Vagina (tissue), 2 donors: ENCODE measurements around the gene ARMC6. TPM values are rescaled to one million over a fixed set of nuclear protein-coding genes. Genes with fewer than 3 reads are reported as not detected.

ENCODE experiments used
- DNase-seq, 2 donors: peaks; one replicate each; pipeline ENCODE4 v3.0.0-alpha.2; 2017; ENCODE audit errors: extremely low spot score in 2 of 2
- H3K27ac ChIP-seq: fragments of 200-600 bp; sonication (generic); one replicate; pipeline ENCODE4 v1.5.1; 2019
- H3K27me3 ChIP-seq: fragments of 200-600 bp; sonication (generic); one replicate; pipeline ENCODE4 v1.5.1; 2019
- H3K36me3 ChIP-seq, 2 donors: fragments of 200-600 bp; sonication (generic); one replicate each; pipeline ENCODE4 v1.5.1; 2017 to 2019
- H3K4me1 ChIP-seq: fragments of 200-600 bp; sonication (generic); one replicate; pipeline ENCODE4 v1.5.1; 2019
- H3K4me3 ChIP-seq, 2 donors: fragments of 200-600 bp; sonication (generic); 1 replicate in 1 of 2; 2 replicates in 1 of 2; pipeline ENCODE4 v1.5.1; 2016 to 2019
- H3K9me3 ChIP-seq: fragments of 200-600 bp; sonication (generic); one replicate; pipeline ENCODE4 v1.5.1; 2019
- CTCF ChIP-seq, 3 experiments: fragments of 450-650 bp in 2 of 3; fragments of 200-600 bp in 1 of 3; sonication (generic) in 1 of 3; IDR thresholded peaks; one replicate each; pipeline ENCODE4 v1.5.1; 2017 to 2019; ENCODE audit warnings: antibody characterized with exemption in 3 of 3, mild to moderate bottlenecking in 2 of 3, moderate library complexity in 2 of 3
- POLR2A ChIP-seq, 2 donors: fragments of 450-650 bp; IDR thresholded peaks; one replicate each; pipeline ENCODE4 v1.6.1; 2017; ENCODE audit warnings: antibody characterized with exemption in 2 of 2, mild to moderate bottlenecking in 2 of 2, moderate library complexity in 2 of 2
- POLR2AphosphoS5 ChIP-seq, 2 donors: sonication (generic); formaldehyde crosslinking; IDR thresholded peaks; one replicate each; pipeline ENCODE4 v1.9.0; 2017; ENCODE audit warnings: antibody characterized with exemption in 2 of 2, mild to moderate bottlenecking in 2 of 2, low read depth in 1 of 2; ENCODE audit not compliant: insufficient read depth in 1 of 2
- intact Hi-C: fragments of 100-400 bp; cut with DNase I; formaldehyde crosslinking; loops from one replicate; pipeline ENCODE4 v1.15.1; 2023
- total RNA-seq: library from RNA; depleted of rRNA; stranded (reverse); fragments of >200 nt; gene quantifications from one replicate; pipeline ENCODE4 v1.2.3, GENCODE V29; 2016

ARMC6 gene
- total RNA-seq, 1 donor from 2014 or later: 26.5 TPM

GRCh38 chr19:19034204-19034624 is 811 bp downstream of the ARMC6 start:
- Histone ChIP-seq H3K9me3 (no peaks in the 10 kb centered on the region), H3K27ac (peak overlapping the region; percentile 93), H3K27me3 (no peaks in the 10 kb centered on the region), H3K4me1 (peaks cover 42% of the 10 kb centered on the region), H3K36me3 (peaks cover 0 to 6% of the 10 kb centered on the region in 2 donors), H3K4me3 (peak overlapping the region; percentile 89 to 94)
- intact Hi-C loops: no loop called here
- no peak for DNase-seq
- TF ChIP-seq CTCF (IDR thresholded peaks at IDR 0.05) (no peak), POLR2AphosphoS5 (IDR thresholded peaks at IDR 0.05; ENCODE audit: insufficient read depth in 1 of 2, low read depth in 1 of 2) (no peak), POLR2A (IDR thresholded peaks at IDR 0.05) (no peak)

GRCh38 chr19:19039901-19040300 is 6.5 kb downstream of the ARMC6 start:
- TF ChIP-seq CTCF (IDR thresholded peaks at IDR 0.05): no peak
- no peak for TF ChIP-seq POLR2A (IDR thresholded peaks at IDR 0.05)
- no peak for TF ChIP-seq POLR2AphosphoS5 (IDR thresholded peaks at IDR 0.05; ENCODE audit: insufficient read depth in 1 of 2, low read depth in 1 of 2)
- no peak overlapping the region for H3K4me3 ChIP-seq
- H3K36me3 ChIP-seq: peaks cover 0 to 17% of the 10 kb centered on the region in 2 donors
- H3K27me3 ChIP-seq: no peaks in the 10 kb centered on the region
- peaks cover 12% of the 10 kb centered on the region for H3K4me1 ChIP-seq
- intact Hi-C loops: no loop called here
- peak overlapping the region; percentile 59 for H3K27ac ChIP-seq
- DNase-seq: no peak
- H3K9me3 ChIP-seq: no peaks in the 10 kb centered on the region

- peaks cover 7% of the 10 kb centered on the region for H3K4me1 ChIP-seq
- peak overlapping the region; percentile 59 for H3K27ac ChIP-seq
- DNase-seq: no peak
- peaks cover 0 to 17% of the 10 kb centered on the region in 2 donors for H3K36me3 ChIP-seq
- H3K9me3 ChIP-seq: no peaks in the 10 kb centered on the region
- H3K27me3 ChIP-seq: no peaks in the 10 kb centered on the region
- intact Hi-C loops: no loop called here
- peak in 1 of 2 donors; percentile 21 for TF ChIP-seq POLR2AphosphoS5 (IDR thresholded peaks at IDR 0.05; ENCODE audit: insufficient read depth in 1 of 2, low read depth in 1 of 2)
- no peak for TF ChIP-seq CTCF (IDR thresholded peaks at IDR 0.05)
- TF ChIP-seq POLR2A (IDR thresholded peaks at IDR 0.05): no peak
- H3K4me3 ChIP-seq: no peak overlapping the region
Observed at GRCh38 chr19:19040417-19040816, 7.0 kb downstream of the ARMC6 start.

- intact Hi-C loops: no loop called here
- peaks cover 5% of the 10 kb centered on the region for H3K4me1 ChIP-seq
- no peak overlapping the region for H3K27ac ChIP-seq
- H3K27me3 ChIP-seq: no peaks in the 10 kb centered on the region
- TF ChIP-seq POLR2AphosphoS5 (IDR thresholded peaks at IDR 0.05; ENCODE audit: insufficient read depth in 1 of 2, low read depth in 1 of 2) (no peak), CTCF (IDR thresholded peaks at IDR 0.05) (no peak), POLR2A (IDR thresholded peaks at IDR 0.05) (no peak)
- DNase-seq: no peak
- H3K36me3 ChIP-seq: peaks cover 0 to 22% of the 10 kb centered on the region in 2 donors
- no peak overlapping the region for H3K4me3 ChIP-seq
- H3K9me3 ChIP-seq: no peaks in the 10 kb centered on the region
Observed at GRCh38 chr19:19042732-19043280, 9.4 kb downstream of the ARMC6 start.

- Histone ChIP-seq H3K4me1 (peaks cover 5% of the 10 kb centered on the region), H3K27me3 (no peaks in the 10 kb centered on the region), H3K36me3 (peaks cover 0 to 22% of the 10 kb centered on the region in 2 donors), H3K27ac (no peak overlapping the region), H3K4me3 (no peak overlapping the region), H3K9me3 (no peaks in the 10 kb centered on the region)
- intact Hi-C loops: no loop called here
- TF ChIP-seq POLR2AphosphoS5 (IDR thresholded peaks at IDR 0.05; ENCODE audit: insufficient read depth in 1 of 2, low read depth in 1 of 2): no peak
- TF ChIP-seq POLR2A (IDR thresholded peaks at IDR 0.05): no peak
- TF ChIP-seq CTCF (IDR thresholded peaks at IDR 0.05): no peak
- DNase-seq: no peak
Observed at GRCh38 chr19:19043481-19043880, 10.1 kb downstream of the ARMC6 start.
